Activated T-cell treated with anti-CD3 and anti-CD28 coated beads, Interleukin-2, amount 50 U/mL, for 24 hours (primary cell): Measurements from ENCODE around the gene DNAJC7.
A peak's percentile ranks its signal among the peaks of the same experiment; 100 is the strongest.

Experiments used
- DNase-seq: peaks from one replicate; pipeline ENCODE4 v3.0.0-alpha.2; 2020
- H3K27ac Mint-ChIP-seq: 2 replicates; pipeline ENCODE4 v1.8.0; 2020; ENCODE audit warnings: mild to moderate bottlenecking, mixed read lengths
- H3K27me3 Mint-ChIP-seq: 2 replicates; pipeline ENCODE4 v1.8.0; 2020; ENCODE audit warnings: mixed read lengths
- H3K36me3 Mint-ChIP-seq: 2 replicates; pipeline ENCODE4 v1.8.0; 2020; ENCODE audit warnings: low read depth, mixed read lengths
- H3K4me1 Mint-ChIP-seq: 2 replicates; pipeline ENCODE4 v1.8.0; 2020; ENCODE audit warnings: low read depth, mixed read lengths
- H3K4me3 Mint-ChIP-seq: 2 replicates; pipeline ENCODE4 v1.8.0; 2020; ENCODE audit warnings: mild to moderate bottlenecking, moderate library complexity, mixed read lengths
- H3K9me3 Mint-ChIP-seq: 2 replicates; pipeline ENCODE4 v1.8.0; 2020; ENCODE audit warnings: mixed read lengths

DNAJC7 gene

DNA sequence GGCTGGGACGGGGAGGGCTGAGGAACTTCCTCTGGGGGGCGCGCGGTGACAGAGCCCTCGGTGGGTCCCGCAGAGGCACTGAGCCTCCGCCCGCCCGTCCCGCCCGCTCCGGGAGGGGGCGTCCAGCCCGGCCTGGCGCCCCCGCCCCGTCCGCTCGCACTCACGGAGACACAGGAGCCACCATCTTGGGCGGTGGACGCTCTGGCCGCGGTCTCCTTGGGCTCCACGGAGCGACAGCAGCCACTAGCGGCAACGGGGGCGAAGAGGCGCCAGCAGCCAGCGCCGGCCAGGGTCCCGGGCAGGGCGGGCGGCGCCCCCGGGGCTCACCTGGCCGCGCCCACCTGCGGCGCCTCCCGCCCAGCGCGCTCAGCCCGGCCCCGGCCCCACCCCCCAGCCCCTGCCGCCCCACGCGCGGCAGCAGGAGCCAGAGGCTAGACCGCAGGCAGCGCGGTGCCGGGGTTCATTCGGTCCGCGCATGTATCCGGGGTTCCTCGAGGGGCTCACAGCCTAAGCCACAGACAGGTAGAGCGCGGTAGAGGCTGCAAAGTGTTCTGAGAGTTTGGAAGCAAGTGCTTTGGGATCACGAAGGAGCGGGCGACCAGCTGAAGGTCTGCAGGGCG is 33.3 kb upstream of the DNAJC7 start, which contains the start of gene C17orf113:
Gene C17orf113 (minus strand): TSS at position 209 of the 620 bp plus-strand sequence. CDS start 7,225 bp downstream, outside the sequence.
- Mint-ChIP-seq H3K27ac (no peak within 1 kb of the TSS), H3K4me3 (peak within 1 kb of the TSS; percentile 68), H3K27me3 (peaks cover 50% of the 10 kb centered on the region), H3K9me3 (no peaks in the 10 kb centered on the region), H3K4me1 (peaks cover 10% of the 10 kb centered on the region), H3K36me3 (no peaks in the 10 kb centered on the region)
- DNase-seq: peak; percentile 69

- H3K36me3 Mint-ChIP-seq: no peaks in the 10 kb centered on the region
- peaks cover 8% of the 10 kb centered on the region for H3K4me1 Mint-ChIP-seq
- peak overlapping the region; percentile 68 for H3K4me3 Mint-ChIP-seq
- DNase-seq: no peak
- no peaks in the 10 kb centered on the region for H3K9me3 Mint-ChIP-seq
- peaks cover 44% of the 10 kb centered on the region for H3K27me3 Mint-ChIP-seq
- no peak overlapping the region for H3K27ac Mint-ChIP-seq
Observed at GRCh38 chr17:42049834-42050392, 32.7 kb upstream of the DNAJC7 start.

GRCh38 chr17:42047343-42047742 is 30.1 kb upstream of the DNAJC7 start:
- H3K4me1 Mint-ChIP-seq: peaks cover 8% of the 10 kb centered on the region
- no peaks in the 10 kb centered on the region for H3K36me3 Mint-ChIP-seq
- no peak for DNase-seq
- no peaks in the 10 kb centered on the region for H3K9me3 Mint-ChIP-seq
- no peak overlapping the region for H3K4me3 Mint-ChIP-seq
- H3K27me3 Mint-ChIP-seq: peaks cover 24% of the 10 kb centered on the region
- H3K27ac Mint-ChIP-seq: no peak overlapping the region

DNA sequence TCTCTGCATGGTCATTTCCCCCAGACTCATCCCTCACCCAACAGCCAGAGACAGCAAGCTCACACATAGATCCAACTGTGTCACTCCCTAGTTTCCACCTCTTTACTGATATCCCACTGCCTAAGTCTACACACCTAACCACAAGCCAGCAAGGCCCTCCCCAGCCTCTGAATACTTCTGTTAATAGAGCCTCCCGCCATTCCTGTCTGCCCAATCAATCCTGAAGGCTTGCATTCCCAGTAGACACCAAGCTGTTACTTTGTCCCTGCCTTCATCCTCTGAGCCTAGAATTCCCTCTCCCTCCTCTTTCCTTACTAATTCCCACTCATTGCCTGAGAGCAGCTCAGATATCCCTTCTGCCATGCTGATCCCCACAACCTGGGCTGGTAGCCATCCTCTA is 28.5 kb upstream of the DNAJC7 start:
- H3K36me3 Mint-ChIP-seq: no peaks in the 10 kb centered on the region
- H3K4me1 Mint-ChIP-seq: peaks cover 5% of the 10 kb centered on the region
- no peak for DNase-seq
- no peak overlapping the region for H3K27ac Mint-ChIP-seq
- no peaks in the 10 kb centered on the region for H3K9me3 Mint-ChIP-seq
- H3K27me3 Mint-ChIP-seq: peaks cover 8% of the 10 kb centered on the region
- no peak overlapping the region for H3K4me3 Mint-ChIP-seq

- Mint-ChIP-seq H3K27ac (no peak overlapping the region), H3K9me3 (no peaks in the 10 kb centered on the region), H3K36me3 (no peaks in the 10 kb centered on the region), H3K4me3 (no peak overlapping the region), H3K4me1 (no peaks in the 10 kb centered on the region), H3K27me3 (peaks cover 10% of the 10 kb centered on the region)
- no peak for DNase-seq
Observed at GRCh38 chr17:42042598-42043319, 25.5 kb upstream of the DNAJC7 start.

- Mint-ChIP-seq H3K4me3 (no peak overlapping the region), H3K27me3 (peaks cover 15% of the 10 kb centered on the region), H3K9me3 (no peaks in the 10 kb centered on the region), H3K27ac (no peak overlapping the region), H3K36me3 (no peaks in the 10 kb centered on the region), H3K4me1 (no peaks in the 10 kb centered on the region)
- no peak for DNase-seq
Observed at GRCh38 chr17:42041619-42042018, 24.4 kb upstream of the DNAJC7 start.

GRCh38 chr17:42040818-42041217 is 23.6 kb upstream of the DNAJC7 start:
- DNase-seq: no peak
- Mint-ChIP-seq H3K9me3 (no peaks in the 10 kb centered on the region), H3K27me3 (peaks cover 15% of the 10 kb centered on the region), H3K36me3 (no peaks in the 10 kb centered on the region), H3K27ac (no peak overlapping the region), H3K4me3 (no peak overlapping the region), H3K4me1 (no peaks in the 10 kb centered on the region)

DNA sequence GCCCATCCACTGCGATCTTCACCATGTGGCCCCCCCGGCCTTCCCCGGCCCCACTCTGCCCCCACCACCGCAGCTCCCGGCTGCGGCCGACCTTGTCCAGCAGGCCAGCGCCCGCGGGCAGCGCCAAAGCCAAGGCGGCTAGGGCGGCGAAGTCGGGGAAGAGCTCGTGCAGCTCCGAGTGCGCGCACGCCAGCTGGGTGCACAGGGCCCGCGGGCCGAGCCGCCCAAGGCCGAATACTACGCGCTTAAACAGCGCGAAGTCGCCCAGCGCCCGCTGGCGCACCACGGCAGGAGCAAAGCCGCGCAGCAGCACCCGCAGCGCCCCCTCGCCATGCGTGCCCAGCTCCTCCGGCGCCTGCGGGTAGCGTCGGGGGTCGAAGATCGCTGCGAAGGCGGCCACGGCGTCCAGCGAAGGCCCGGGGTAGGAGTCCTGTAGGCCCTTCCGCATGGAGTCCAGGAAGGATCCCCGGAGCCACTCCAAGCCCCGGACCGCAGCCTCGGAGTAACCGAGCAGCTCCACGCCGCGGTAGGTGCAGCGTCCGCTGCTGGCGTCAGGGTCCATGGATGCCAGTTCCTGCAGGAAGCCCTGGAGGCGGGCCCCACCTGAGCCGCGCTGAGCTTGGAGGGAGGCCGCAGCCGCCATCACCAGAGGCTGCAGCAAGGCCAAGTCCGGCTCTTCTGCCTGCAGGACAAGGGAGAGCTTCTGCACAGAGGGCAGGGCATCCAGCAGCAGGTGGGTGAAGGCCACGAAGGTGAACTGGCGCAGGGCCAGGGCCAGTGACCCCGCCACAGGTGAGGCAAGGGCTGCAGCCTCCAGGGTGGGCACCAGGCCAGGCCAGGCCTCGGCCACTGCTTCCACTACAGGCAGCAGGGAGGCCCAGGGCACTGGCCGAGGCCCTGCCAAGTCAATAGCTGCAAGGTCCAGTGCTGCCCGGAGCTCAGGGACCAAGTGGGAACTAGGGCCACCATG is 22.8 kb upstream of the DNAJC7 start:
- DNase-seq: no peak
- no peaks in the 10 kb centered on the region for H3K9me3 Mint-ChIP-seq
- H3K4me3 Mint-ChIP-seq: no peak overlapping the region
- no peaks in the 10 kb centered on the region for H3K36me3 Mint-ChIP-seq
- no peak overlapping the region for H3K27ac Mint-ChIP-seq
- peaks cover 15% of the 10 kb centered on the region for H3K27me3 Mint-ChIP-seq
- H3K4me1 Mint-ChIP-seq: no peaks in the 10 kb centered on the region

- Mint-ChIP-seq H3K9me3 (no peaks in the 10 kb centered on the region), H3K27ac (no peak overlapping the region), H3K4me3 (no peak overlapping the region), H3K4me1 (peaks cover 7% of the 10 kb centered on the region), H3K27me3 (peaks cover 15% of the 10 kb centered on the region), H3K36me3 (no peaks in the 10 kb centered on the region)
- no peak for DNase-seq
Observed at GRCh38 chr17:42038221-42038973, 21.2 kb upstream of the DNAJC7 start.

DNA sequence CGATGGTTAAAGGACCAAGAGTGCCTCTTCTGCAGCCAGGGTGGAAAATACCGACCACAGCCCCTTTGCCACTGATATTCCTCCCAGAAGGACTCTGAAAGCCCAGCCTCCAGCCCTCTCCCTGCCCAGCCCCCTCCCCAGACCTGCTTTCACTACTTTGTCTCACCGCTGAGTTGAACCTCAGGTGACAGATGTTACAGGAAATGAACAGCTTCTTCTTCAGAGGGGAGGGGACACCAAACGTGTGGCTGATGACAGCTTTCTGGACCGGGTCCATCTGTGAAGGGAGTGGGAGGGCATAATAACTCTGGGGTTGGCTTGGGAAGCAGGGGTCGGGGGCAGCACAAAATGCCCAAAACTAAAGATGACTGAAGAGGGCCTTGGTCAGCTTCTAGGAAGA is 16.8 kb upstream of the DNAJC7 start:
- Mint-ChIP-seq H3K4me3 (no peak overlapping the region), H3K27ac (no peak overlapping the region), H3K4me1 (peaks cover 7% of the 10 kb centered on the region), H3K36me3 (no peaks in the 10 kb centered on the region), H3K27me3 (peaks cover 10% of the 10 kb centered on the region), H3K9me3 (no peaks in the 10 kb centered on the region)
- no peak for DNase-seq

DNA sequence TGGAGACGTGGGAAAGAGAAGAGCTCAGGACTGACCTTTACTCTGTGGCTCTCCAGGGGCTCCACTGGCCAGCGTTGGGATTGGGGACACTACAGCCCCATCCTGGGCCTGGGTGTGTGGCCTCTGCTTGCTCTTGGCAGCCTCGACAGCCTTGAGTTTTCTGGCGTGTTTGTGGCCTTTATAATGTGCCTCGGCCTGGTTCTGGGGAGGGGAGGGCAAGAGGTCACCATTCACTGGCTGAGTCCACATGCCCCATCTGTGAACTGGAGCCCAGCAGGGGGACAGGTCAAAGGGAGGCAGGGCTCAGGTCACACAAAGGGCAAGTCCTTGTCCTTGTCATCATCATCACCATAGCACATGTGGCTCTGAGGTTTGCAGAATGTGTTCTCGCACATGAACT is 14.3 kb upstream of the DNAJC7 start:
- no peaks in the 10 kb centered on the region for H3K9me3 Mint-ChIP-seq
- H3K4me1 Mint-ChIP-seq: peaks cover 7% of the 10 kb centered on the region
- no peaks in the 10 kb centered on the region for H3K27me3 Mint-ChIP-seq
- no peak for DNase-seq
- no peak overlapping the region for H3K4me3 Mint-ChIP-seq
- H3K27ac Mint-ChIP-seq: no peak overlapping the region
- H3K36me3 Mint-ChIP-seq: no peaks in the 10 kb centered on the region

- Mint-ChIP-seq H3K4me1 (peaks cover 13% of the 10 kb centered on the region), H3K27ac (no peak overlapping the region), H3K9me3 (no peaks in the 10 kb centered on the region), H3K4me3 (no peak overlapping the region), H3K36me3 (peaks cover 22% of the 10 kb centered on the region), H3K27me3 (no peaks in the 10 kb centered on the region)
- DNase-seq: no peak
Observed at GRCh38 chr17:42028791-42029127, 11.5 kb upstream of the DNAJC7 start.

GRCh38 chr17:42027961-42028790 is 10.9 kb upstream of the DNAJC7 start:
- DNase-seq: no peak
- Mint-ChIP-seq H3K4me3 (no peak overlapping the region), H3K27me3 (no peaks in the 10 kb centered on the region), H3K9me3 (no peaks in the 10 kb centered on the region), H3K36me3 (peaks cover 27% of the 10 kb centered on the region), H3K4me1 (peaks cover 12% of the 10 kb centered on the region), H3K27ac (no peak overlapping the region)
